K562 (cell line): Measurements from ENCODE around the gene TMEM163. TPM values are rescaled to one million over a fixed set of nuclear protein-coding genes. Genes with fewer than 3 reads are reported as not detected.

Experiments used
- ATAC-seq: fragments of 200-7000 bp; cut with Tn5 transposase; 3 replicates; pipeline ENCODE4 v1.9.1; 2020; ENCODE audit warnings: moderate library complexity
- BruUV-seq: library from RNA; stranded (reverse); fragments of 400-500 nt; replicated peaks from 2 replicates; lab custom pipeline; 2021; lab: Mats Ljungman, UMichigan
- CTCF ChIA-PET: fragments of 300-600 bp; formaldehyde crosslinking; extraction: SDS; loops from one replicate; lab custom pipeline; 2021; ENCODE audit warnings: low intra/inter-chr PET ratio; lab: Yijun Ruan, JAX
- POLR2A ChIA-PET: fragments of 300-600, 350-650 bp; sonication (Branson Sonifier 250); formaldehyde crosslinking; extraction: SDS; loops from one replicate; lab custom pipeline; 2021; ENCODE audit warnings: antibody characterized with exemption, inconsistent platforms; lab: Yijun Ruan, JAX
- DNase-seq, 4 experiments: peaks; one replicate each; pipeline versions ENCODE4 v3.0.0 to v3.0.0-alpha.2; 2011 to 2018; ENCODE audit warnings: low spot score in 3 of 4, mixed read lengths in 3 of 4; ENCODE audit errors: extremely low read depth in 1 of 4
- FAIRE-seq: peaks from 2 replicates; lab custom pipeline; 2011; peaks lifted over from hg19 to GRCh38; lab: Jason Lieb, UNC
- H2AFZ ChIP-seq: 2 replicates; pipeline ENCODE4 v1.6.0; 2011; ENCODE audit warnings: low read depth, low read length, control low read depth, inconsistent platforms
- H3K27ac ChIP-seq: fragments of 200-600 bp; 3 replicates; pipeline ENCODE4 v1.8.0; 2011; ENCODE audit warnings: low read depth, mild to moderate bottlenecking, control low read depth, inconsistent platforms, low read length, moderate library complexity, mixed read lengths; ENCODE audit errors: extremely low read depth
- H3K27me3 ChIP-seq, 2 experiments: fragments of 300-600 bp in 1 of 2; 2 replicates in 1 of 2; 3 replicates in 1 of 2; pipeline versions ENCODE4 v1.6.0 to v1.8.0; 2011; ENCODE audit warnings: inconsistent platforms in 2 of 2, low read length in 2 of 2, mild to moderate bottlenecking in 1 of 2, mixed read lengths in 1 of 2, moderate library complexity in 1 of 2; ENCODE audit not compliant: control insufficient read depth in 2 of 2, insufficient read depth in 2 of 2
- H3K36me3 ChIP-seq: fragments of 300-600 bp; 3 replicates; pipeline ENCODE4 v1.8.0; 2011; ENCODE audit warnings: mild to moderate bottlenecking, low read length, inconsistent platforms; ENCODE audit not compliant: control insufficient read depth, insufficient read depth
- H3K4me1 ChIP-seq, 2 experiments: fragments of 200-600 bp in 1 of 2; replicated peaks in 1 of 2; 2 replicates in 1 of 2; 3 replicates in 1 of 2; pipeline versions ENCODE4 v1.5.1 to v1.8.0; 2011; ENCODE audit warnings: inconsistent platforms in 2 of 2, low read length in 2 of 2, mild to moderate bottlenecking in 1 of 2, mixed read lengths in 1 of 2, moderate library complexity in 1 of 2; ENCODE audit not compliant: control insufficient read depth in 2 of 2, insufficient read depth in 2 of 2
- H3K4me2 ChIP-seq: 2 replicates; pipeline ENCODE4 v1.6.1; 2011; ENCODE audit warnings: low read length, control low read depth, inconsistent platforms, mixed read lengths; ENCODE audit not compliant: insufficient read depth
- H3K4me3 ChIP-seq: fragments of 200-600 bp; sonication (generic), shearing (Covaris generic); 2 replicates; pipeline ENCODE4 v1.5.1; 2016; ENCODE audit warnings: control low read depth, inconsistent platforms
- H3K79me2 ChIP-seq: fragments of 200-600 bp; 3 replicates; pipeline ENCODE4 v1.8.0; 2011; ENCODE audit warnings: low read length, inconsistent platforms; ENCODE audit not compliant: control insufficient read depth, insufficient read depth
- H3K9ac ChIP-seq, 2 experiments: 2 replicates each; pipeline versions ENCODE4 v1.6.0 to v1.6.1; 2011; ENCODE audit warnings: low read depth in 2 of 2, low read length in 2 of 2, control low read depth in 1 of 2, inconsistent platforms in 1 of 2, mild to moderate bottlenecking in 1 of 2, mixed read lengths in 1 of 2; ENCODE audit not compliant: insufficient read depth in 1 of 2
- H3K9me1 ChIP-seq: one replicate; pipeline ENCODE4 v1.6.0; 2011; ENCODE audit warnings: inconsistent platforms, mild to moderate bottlenecking, low read length, moderate library complexity; ENCODE audit not compliant: control insufficient read depth, insufficient read depth
- H3K9me3 ChIP-seq: replicated peaks from 2 replicates; pipeline ENCODE4 v1.5.1; 2011; ENCODE audit warnings: low read depth, low read length, inconsistent platforms; ENCODE audit not compliant: control insufficient read depth, insufficient read depth
- H4K20me1 ChIP-seq: replicated peaks from 2 replicates; pipeline ENCODE4 v1.6.1; 2011; ENCODE audit warnings: low read length, inconsistent platforms, mixed read lengths; ENCODE audit not compliant: control insufficient read depth, insufficient read depth
- EWSR1 ChIP-seq: fragments of 450-650 bp; IDR thresholded peaks from 2 replicates; pipeline ENCODE4 v1.6.1; 2018; ENCODE audit warnings: borderline replicate concordance, mild to moderate bottlenecking, low read depth, moderate library complexity; ENCODE audit not compliant: partially characterized antibody
- WGBS: fragments of 100-300 bp; shearing (Covaris generic); methylation state at CpG from one replicate; pipeline ENCODE4 v1.1.6; 2016; ENCODE audit warnings: low coverage, mixed read lengths; ENCODE audit not compliant: insufficient coverage; ENCODE audit errors: missing lambda C conversion rate; 5-methylcytosine and 5-hydroxymethylcytosine counted together
- in situ Hi-C: fragments of 300-500 bp; cut with MboI; formaldehyde crosslinking; loops from 4 replicates; pipeline ENCODE4 v1.15.0; 2018; ENCODE audit warnings: inconsistent platforms, mixed read lengths
- intact Hi-C: fragments of 100-400 bp; cut with micrococcal nuclease; formaldehyde crosslinking; loops from 2 replicates; pipeline ENCODE4 v1.14.2; 2022
- polyA plus RNA-seq, 8 experiments: library from polyadenylated mRNA; depleted of rRNA in 4 of 8; stranded (reverse) in 5 of 8; unstranded in 3 of 8; fragments of >200 nt; fragmentation: Nextera tagmentation in 2 of 8; fragmentation: Illumina TruSeq in 1 of 8; extraction: Ambion mirVana in 2 of 8; extraction: Trizol in 1 of 8; gene quantifications; 2 replicates each; pipeline versions ENCODE4 v1.2.1 to v1.2.3, GENCODE V29; 2011 to 2014; ENCODE audit warnings: inconsistent platforms in 1 of 8, missing spikeins in 1 of 8
- total RNA-seq, 7 experiments: library from RNA; depleted of rRNA in 6 of 7; stranded (reverse); fragments of >200 nt in 6 of 7; fragmentation: Illumina TruSeq in 2 of 7; extraction: Trizol in 2 of 7; gene quantifications; 2 replicates each; pipeline versions ENCODE4 v1.2.1 to v1.2.3, GENCODE V29; 2011 to 2021; ENCODE audit warnings: low replicate concordance in 1 of 7
- TF ChIP-seq, protein P1 (sequence below): sonication (generic); formaldehyde crosslinking; IDR thresholded peaks from 2 replicates; pipeline ENCODE4 v1.8.1; 2023; ENCODE audit warnings: mild to moderate bottlenecking, missing genetic modification reagents
- TF ChIP-seq, protein P2 (sequence below): fragments of 200-800 bp; sonication (Bioruptor generic); IDR thresholded peaks from 2 replicates; pipeline ENCODE4 v1.6.1; 2017; ENCODE audit warnings: missing genetic modification characterization, missing compliant biosample characterization
- TF ChIP-seq, protein P3 (sequence below): fragments of 250-450 bp; sonication (Bioruptor Pico); IDR thresholded peaks from 2 replicates; pipeline ENCODE4 v1.8.0; 2022; ENCODE audit warnings: inconsistent platforms, mild to moderate bottlenecking, moderate library complexity, borderline replicate concordance

Gene TMEM163
- total and polyA plus RNA-seq, 9 of the 15 experiments (the other 6 are each of a cell fraction or from before 2014, with no cell fraction given), result 0.04 to 0.68 (median 0.16) TPM; not detected in 3

DNA sequence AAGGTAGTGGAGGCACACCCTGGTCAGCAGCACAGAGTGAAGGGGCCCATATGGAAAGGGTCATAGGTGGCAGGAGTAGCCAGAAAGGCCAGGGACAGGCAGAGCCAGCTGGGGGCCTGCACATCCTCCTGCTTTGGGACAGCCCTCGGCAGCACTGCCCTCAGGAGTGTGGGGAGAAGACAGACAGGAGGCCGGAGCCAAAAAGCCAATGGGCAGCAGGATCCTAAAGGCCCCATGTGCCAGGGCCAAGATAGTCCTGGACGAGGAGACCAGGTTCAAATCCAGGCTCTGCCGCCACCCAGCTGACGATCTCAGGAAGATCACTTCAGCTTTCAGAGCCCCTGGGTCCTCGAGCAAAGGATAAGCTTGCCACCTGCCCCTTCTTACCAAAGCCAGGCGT is 220.1 kb downstream of the TMEM163 start:
- in situ Hi-C loops, result loop anchor here (10.0 kb wide), 1 partner anchor 994 kb away; no protein-coding TSS in a partner anchor
- no peak overlapping the region for H2AFZ ChIP-seq
- TF ChIP-seq, protein P1, sequence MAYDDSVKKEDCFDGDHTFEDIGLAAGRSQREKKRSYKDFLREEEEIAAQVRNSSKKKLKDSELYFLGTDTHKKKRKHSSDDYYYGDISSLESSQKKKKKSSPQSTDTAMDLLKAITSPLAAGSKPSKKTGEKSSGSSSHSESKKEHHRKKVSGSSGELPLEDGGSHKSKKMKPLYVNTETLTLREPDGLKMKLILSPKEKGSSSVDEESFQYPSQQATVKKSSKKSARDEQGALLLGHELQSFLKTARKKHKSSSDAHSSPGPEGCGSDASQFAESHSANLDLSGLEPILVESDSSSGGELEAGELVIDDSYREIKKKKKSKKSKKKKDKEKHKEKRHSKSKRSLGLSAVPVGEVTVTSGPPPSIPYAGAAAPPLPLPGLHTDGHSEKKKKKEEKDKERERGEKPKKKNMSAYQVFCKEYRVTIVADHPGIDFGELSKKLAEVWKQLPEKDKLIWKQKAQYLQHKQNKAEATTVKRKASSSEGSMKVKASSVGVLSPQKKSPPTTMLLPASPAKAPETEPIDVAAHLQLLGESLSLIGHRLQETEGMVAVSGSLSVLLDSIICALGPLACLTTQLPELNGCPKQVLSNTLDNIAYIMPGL (CRISPR knock-in tag), result no peak
- TF ChIP-seq, protein P2, sequence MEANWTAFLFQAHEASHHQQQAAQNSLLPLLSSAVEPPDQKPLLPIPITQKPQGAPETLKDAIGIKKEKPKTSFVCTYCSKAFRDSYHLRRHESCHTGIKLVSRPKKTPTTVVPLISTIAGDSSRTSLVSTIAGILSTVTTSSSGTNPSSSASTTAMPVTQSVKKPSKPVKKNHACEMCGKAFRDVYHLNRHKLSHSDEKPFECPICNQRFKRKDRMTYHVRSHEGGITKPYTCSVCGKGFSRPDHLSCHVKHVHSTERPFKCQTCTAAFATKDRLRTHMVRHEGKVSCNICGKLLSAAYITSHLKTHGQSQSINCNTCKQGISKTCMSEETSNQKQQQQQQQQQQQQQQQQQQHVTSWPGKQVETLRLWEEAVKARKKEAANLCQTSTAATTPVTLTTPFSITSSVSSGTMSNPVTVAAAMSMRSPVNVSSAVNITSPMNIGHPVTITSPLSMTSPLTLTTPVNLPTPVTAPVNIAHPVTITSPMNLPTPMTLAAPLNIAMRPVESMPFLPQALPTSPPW, result no peak
- no peak for TF ChIP-seq EWSR1
- TF ChIP-seq, protein P3, sequence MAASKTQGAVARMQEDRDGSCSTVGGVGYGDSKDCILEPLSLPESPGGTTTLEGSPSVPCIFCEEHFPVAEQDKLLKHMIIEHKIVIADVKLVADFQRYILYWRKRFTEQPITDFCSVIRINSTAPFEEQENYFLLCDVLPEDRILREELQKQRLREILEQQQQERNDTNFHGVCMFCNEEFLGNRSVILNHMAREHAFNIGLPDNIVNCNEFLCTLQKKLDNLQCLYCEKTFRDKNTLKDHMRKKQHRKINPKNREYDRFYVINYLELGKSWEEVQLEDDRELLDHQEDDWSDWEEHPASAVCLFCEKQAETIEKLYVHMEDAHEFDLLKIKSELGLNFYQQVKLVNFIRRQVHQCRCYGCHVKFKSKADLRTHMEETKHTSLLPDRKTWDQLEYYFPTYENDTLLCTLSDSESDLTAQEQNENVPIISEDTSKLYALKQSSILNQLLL (CRISPR knock-in tag), result no peak
- TF ChIP-seq, all 486 proteins: peak for 0
- Histone ChIP-seq H3K4me1 (no peaks in the 10 kb centered on the region), H3K36me3 (no peaks in the 10 kb centered on the region), H3K4me3 (no peak overlapping the region), H3K27me3 (peaks cover 12 to 27% of the 10 kb centered on the region in 2 experiments; a peak in 4 of 5 replicates), H3K9ac (no peak overlapping the region), H3K79me2 (no peaks in the 10 kb centered on the region), H3K27ac (no peak overlapping the region), H3K9me1 (no peaks in the 10 kb centered on the region), H3K9me3 (no peaks in the 10 kb centered on the region), H4K20me1 (no peaks in the 10 kb centered on the region; the same call in 1 of the 2 replicates), H3K4me2 (no peak overlapping the region)
- intact Hi-C loops, result no loop called here
- CTCF ChIA-PET, result no interaction called here
- no peak for FAIRE-seq
- ATAC-seq, result no peak
- DNase-seq, result no peak
- no TSS peak for BruUV-seq
- POLR2A ChIA-PET, result no interaction called here
- WGBS, result 2% methylated on average over 7 of the region's 7 CpGs
